MM.1S (cell line): ENCODE results near the gene RAPGEFL1.
"Not testable (repeated sequence)": the region's sequence is repeated elsewhere in the genome, so short reads cannot be mapped to it uniquely, and the experiment has no call there.

Experiments
- DNase-seq: peaks from one replicate; pipeline ENCODE4 v3.0.0-alpha.2; 2015
- H2AFZ ChIP-seq: fragments of 300-600 bp; sonication (generic); 2 replicates; pipeline ENCODE4 v1.6.0; 2016; ENCODE audit warnings: antibody characterized with exemption, low read length
- H3F3A ChIP-seq: fragments of 300-600 bp; sonication (generic); 2 replicates; pipeline ENCODE4 v1.6.1; 2016; ENCODE audit warnings: mild to moderate bottlenecking, antibody characterized with exemption, low read length, moderate library complexity, mixed read lengths; ENCODE audit not compliant: insufficient read depth
- H3K27ac ChIP-seq: fragments of 300-600 bp; sonication (generic); 2 replicates; pipeline ENCODE4 v1.5.1; 2016; ENCODE audit warnings: mild to moderate bottlenecking, low read length
- H3K27me3 ChIP-seq: fragments of 300-600 bp; sonication (generic); replicated peaks from 2 replicates; pipeline ENCODE4 v1.6.0; 2016; ENCODE audit warnings: low read length; ENCODE audit not compliant: insufficient read depth
- H3K36me3 ChIP-seq: fragments of 300-600 bp; sonication (generic); replicated peaks from 2 replicates; pipeline ENCODE4 v1.6.1; 2016; ENCODE audit warnings: mild to moderate bottlenecking, low read length, mixed read lengths; ENCODE audit not compliant: insufficient read depth
- H3K4me1 ChIP-seq: fragments of 300-600 bp; sonication (generic); 2 replicates; pipeline ENCODE4 v1.6.1; 2016; ENCODE audit warnings: low read length, mixed read lengths
- H3K4me2 ChIP-seq: fragments of 300-600 bp; sonication (generic); 2 replicates; pipeline ENCODE4 v1.6.0; 2016; ENCODE audit warnings: low read depth, low read length
- H3K4me3 ChIP-seq: fragments of 300-600 bp; sonication (generic); 2 replicates; pipeline ENCODE4 v1.5.1; 2016; ENCODE audit warnings: low read length, mixed read lengths
- H3K79me2 ChIP-seq: fragments of 300-600 bp; sonication (generic); 2 replicates; pipeline ENCODE4 v1.6.1; 2016; ENCODE audit warnings: mixed run types, low read length, mixed read lengths
- H3K9ac ChIP-seq: fragments of 300-600 bp; sonication (generic); 2 replicates; pipeline ENCODE4 v1.6.1; 2016; ENCODE audit warnings: low read length, mixed read lengths
- H3K9me2 ChIP-seq: fragments of 300-600 bp; sonication (generic); replicated peaks from 2 replicates; pipeline ENCODE4 v1.6.1; 2016; ENCODE audit warnings: mild to moderate bottlenecking, low read length, mixed read lengths; ENCODE audit not compliant: insufficient read depth
- H3K9me3 ChIP-seq: fragments of 300-600 bp; sonication (generic); replicated peaks from 2 replicates; pipeline ENCODE4 v1.6.1; 2016; ENCODE audit warnings: mild to moderate bottlenecking, low read length, mixed read lengths; ENCODE audit not compliant: insufficient read depth
- H4K20me1 ChIP-seq: fragments of 300-600 bp; sonication (generic); 2 replicates; pipeline ENCODE4 v1.6.1; 2016; ENCODE audit warnings: mild to moderate bottlenecking, low read length, moderate library complexity, mixed read lengths; ENCODE audit not compliant: insufficient read depth
- CTCF ChIP-seq: fragments of 300-600 bp; sonication (generic); IDR thresholded peaks from 2 replicates; pipeline ENCODE4 v1.5.1; 2016; ENCODE audit warnings: antibody characterized with exemption, low read length, mixed read lengths
- EZH2 ChIP-seq: fragments of 300-600 bp; sonication (generic); optimal IDR thresholded peaks from 2 replicates; pipeline ENCODE3; 2017; ENCODE audit warnings: low read depth, mild to moderate bottlenecking, antibody characterized with exemption, low read length, mixed read lengths
- EZH2phosphoT487 ChIP-seq: fragments of 300-600 bp; sonication (generic); IDR thresholded peaks from 2 replicates; pipeline ENCODE4 v1.6.1; 2018; ENCODE audit warnings: antibody characterized with exemption, low read length

RAPGEFL1 gene

DNA sequence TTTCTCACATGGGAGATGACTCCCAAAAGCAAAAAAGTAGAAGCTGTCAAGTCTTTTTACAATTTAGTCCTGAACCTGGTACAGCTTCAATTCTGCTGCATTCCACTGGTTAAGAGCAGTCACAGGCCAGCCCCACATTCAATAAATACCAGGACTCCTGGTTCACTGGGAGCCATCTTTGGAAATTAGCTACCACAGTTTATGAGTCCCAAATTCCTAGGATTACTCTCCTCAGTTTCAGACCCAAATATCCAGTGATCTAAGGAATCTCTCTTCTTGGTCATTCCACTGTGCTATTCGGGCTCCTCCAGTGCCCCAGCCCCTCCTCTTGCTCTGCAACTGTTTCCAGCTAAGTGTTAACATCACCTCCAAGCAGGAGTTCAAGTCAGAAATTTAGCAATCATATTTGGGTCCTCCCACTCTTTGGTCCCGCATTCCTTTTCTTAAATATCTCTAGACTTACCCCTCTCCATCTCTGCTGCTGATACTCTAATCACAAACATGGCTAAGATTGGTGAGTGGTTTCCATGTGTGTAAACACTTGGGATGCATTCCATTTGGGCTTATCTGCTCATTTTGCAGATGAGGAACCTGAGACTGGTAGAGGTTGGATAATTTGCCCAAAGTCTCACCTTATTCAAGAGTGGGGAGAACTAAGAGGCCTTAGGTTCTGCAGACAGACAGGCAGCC, 32.3 kb downstream of the RAPGEFL1 start:
- no peaks in the 10 kb centered on the region for H3K4me1 ChIP-seq
- no peaks in the 10 kb centered on the region for H3K27me3 ChIP-seq
- no peaks in the 10 kb centered on the region for H4K20me1 ChIP-seq
- no peak overlapping the region for H3K4me2 ChIP-seq
- no peak overlapping the region for H3K4me3 ChIP-seq
- no peaks in the 10 kb centered on the region for H3K9me2 ChIP-seq
- no peak overlapping the region for H3K9ac ChIP-seq
- H3K36me3 ChIP-seq: no peaks in the 10 kb centered on the region
- no peak for DNase-seq
- no peak for TF ChIP-seq CTCF
- no peak overlapping the region for H2AFZ ChIP-seq
- H3K27ac ChIP-seq: no peak overlapping the region
- H3K9me3 ChIP-seq: no peaks in the 10 kb centered on the region
- H3F3A ChIP-seq: no peaks in the 10 kb centered on the region
- H3K79me2 ChIP-seq: no peaks in the 10 kb centered on the region

DNA sequence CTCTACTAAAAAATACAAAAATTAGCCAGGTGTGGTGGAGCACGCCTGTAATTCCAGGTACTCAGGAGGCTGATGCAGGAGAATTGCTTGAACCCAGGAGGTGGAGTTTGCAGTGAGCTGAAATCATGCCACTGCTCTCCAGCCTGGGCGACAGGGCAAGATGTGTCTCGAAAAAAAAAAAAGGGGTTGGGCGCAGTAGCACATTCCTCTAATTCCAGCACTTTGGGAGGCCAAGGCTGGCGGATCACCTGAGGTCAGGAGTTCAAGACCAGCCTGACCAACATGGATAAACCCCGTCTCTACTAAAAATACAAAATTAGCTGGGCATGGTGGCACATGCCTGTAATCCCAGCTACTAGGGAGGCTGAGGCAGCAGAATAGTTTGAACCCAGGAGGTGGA, 36.6 kb downstream of the RAPGEFL1 start:
- not testable (repeated sequence) for DNase-seq, H3K27me3 ChIP-seq, H3K36me3 ChIP-seq, H4K20me1 ChIP-seq, H3K9me3 ChIP-seq, H3K4me1 ChIP-seq, H3K79me2 ChIP-seq, H3K9me2 ChIP-seq, H3K4me2 ChIP-seq, H3K4me3 ChIP-seq, H3K9ac ChIP-seq, H2AFZ ChIP-seq, H3F3A ChIP-seq, H3K27ac ChIP-seq

DNA sequence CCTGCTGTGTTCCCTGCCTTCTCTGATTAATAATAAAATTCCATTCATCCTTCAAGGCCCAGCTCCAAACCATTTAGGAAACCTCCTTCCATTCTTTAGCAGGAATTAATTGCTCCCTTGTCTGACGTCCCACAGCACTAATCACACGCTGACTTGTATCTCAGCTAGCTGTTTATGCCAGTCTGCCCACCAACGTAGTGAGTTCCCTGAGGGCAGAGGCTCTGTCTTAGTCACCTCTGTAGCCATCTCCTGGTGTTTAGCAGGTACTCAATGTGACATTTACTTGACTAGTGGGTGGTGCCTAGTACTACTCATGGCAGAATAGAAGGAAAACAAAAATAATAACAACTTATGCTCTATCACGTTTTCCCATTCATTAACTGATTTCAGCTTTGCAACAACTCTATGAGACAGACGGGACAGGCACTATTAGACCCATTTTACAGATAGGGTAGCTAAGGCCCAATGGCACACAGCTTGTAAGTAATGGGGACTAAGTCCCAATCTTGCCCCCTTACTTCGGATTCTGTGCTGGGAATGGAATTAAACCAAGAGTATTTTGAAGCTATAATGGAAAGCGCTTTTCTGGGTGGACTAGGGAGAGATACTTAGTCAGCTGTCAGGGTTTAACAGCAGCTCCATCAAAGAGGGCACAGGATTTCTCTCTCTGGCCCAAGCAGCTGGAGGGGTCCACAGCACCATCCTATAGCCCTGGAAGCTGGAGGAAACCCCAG, 40.9 kb downstream of the RAPGEFL1 start:
- Histone ChIP-seq H3K4me3 (peak overlapping the region; percentile 97), H2AFZ (peak overlapping the region; percentile 96), H3K9me3 (no peaks in the 10 kb centered on the region), H3K79me2 (peaks cover 26% of the 10 kb centered on the region), H3K27me3 (no peaks in the 10 kb centered on the region), H3K9me2 (no peaks in the 10 kb centered on the region), H3F3A (no peaks in the 10 kb centered on the region), H3K36me3 (no peaks in the 10 kb centered on the region), H3K4me1 (no peaks in the 10 kb centered on the region; the same call in 1 of the 2 replicates), H3K4me2 (peak overlapping the region; percentile 83), H3K9ac (no peak overlapping the region; the same call in 1 of the 2 replicates), H4K20me1 (no peaks in the 10 kb centered on the region), H3K27ac (peak overlapping the region; percentile 78; the same call in 1 of the 2 replicates)
- TF ChIP-seq EZH2phosphoT487 (no peak), CTCF (no peak), EZH2 (no peak)
- no peak for DNase-seq
